ENCODE results near the gene TMEM82.

The TMEM82 gene

DNA sequence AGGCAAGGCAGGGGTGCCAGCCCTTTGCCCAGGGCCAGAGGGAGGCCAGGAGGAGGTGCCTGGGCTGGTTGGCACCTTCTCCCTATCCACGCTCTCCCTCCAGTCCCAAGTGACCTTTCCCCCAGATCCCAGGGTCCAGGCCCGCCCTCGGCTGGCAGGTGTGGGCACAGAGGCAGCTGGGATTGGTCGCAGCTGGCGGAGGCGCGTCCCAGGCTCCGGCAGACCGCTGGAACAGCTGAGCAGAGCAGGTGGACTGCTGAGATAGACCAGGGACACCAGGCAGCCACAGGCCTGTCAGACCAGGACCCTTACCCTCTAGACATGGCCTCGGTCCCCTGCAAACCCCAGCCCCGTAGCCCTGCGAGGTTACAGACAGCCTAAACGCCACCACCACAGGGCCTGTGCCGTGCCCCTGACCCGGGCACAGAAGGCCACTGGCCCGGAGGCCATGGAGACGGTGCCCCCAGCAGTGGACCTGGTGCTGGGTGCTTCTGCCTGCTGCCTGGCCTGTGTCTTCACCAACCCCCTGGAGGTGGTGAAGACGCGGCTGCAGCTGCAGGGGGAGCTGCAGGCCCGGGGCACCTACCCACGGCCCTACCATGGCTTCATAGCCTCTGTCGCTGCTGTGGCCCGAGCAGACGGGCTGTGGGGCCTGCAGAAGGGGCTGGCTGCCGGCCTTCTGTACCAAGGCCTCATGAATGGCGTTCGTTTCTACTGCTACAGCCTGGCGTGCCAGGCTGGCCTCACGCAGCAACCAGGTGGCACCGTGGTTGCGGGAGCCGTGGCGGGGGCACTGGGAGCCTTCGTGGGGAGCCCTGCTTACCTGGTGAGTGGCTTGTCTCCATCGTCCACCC, 6.0 kb upstream of the TMEM82 start, which contains the start of gene SLC25A34:
TSS of gene SLC25A34 (plus strand) at position 221 of the 854 bp plus-strand sequence. CDS start at position 449, 228 bp downstream.
- DNase-seq (ENCODE audit: low read depth): no peak

DNA sequence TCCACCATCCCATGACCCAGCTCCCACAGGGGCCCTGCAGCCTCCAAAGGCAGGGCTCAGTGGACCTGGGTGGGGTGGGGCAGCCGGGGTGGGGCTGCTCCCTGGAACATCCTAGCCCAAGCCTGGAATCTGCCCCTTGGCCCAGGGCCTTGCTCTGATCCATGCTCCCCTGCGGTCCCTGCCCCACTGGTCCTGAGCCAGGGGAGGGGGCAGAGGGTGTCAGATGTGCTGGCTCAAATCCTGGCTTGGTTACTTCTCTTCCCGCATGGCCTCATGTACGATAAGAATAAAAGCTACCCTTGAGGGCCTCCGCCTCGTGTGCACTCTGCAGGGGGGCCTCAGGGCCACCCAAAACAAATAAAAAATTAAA, 5.4 kb upstream of the TMEM82 start:
- no peak for DNase-seq (ENCODE audit: low read depth)

DNA sequence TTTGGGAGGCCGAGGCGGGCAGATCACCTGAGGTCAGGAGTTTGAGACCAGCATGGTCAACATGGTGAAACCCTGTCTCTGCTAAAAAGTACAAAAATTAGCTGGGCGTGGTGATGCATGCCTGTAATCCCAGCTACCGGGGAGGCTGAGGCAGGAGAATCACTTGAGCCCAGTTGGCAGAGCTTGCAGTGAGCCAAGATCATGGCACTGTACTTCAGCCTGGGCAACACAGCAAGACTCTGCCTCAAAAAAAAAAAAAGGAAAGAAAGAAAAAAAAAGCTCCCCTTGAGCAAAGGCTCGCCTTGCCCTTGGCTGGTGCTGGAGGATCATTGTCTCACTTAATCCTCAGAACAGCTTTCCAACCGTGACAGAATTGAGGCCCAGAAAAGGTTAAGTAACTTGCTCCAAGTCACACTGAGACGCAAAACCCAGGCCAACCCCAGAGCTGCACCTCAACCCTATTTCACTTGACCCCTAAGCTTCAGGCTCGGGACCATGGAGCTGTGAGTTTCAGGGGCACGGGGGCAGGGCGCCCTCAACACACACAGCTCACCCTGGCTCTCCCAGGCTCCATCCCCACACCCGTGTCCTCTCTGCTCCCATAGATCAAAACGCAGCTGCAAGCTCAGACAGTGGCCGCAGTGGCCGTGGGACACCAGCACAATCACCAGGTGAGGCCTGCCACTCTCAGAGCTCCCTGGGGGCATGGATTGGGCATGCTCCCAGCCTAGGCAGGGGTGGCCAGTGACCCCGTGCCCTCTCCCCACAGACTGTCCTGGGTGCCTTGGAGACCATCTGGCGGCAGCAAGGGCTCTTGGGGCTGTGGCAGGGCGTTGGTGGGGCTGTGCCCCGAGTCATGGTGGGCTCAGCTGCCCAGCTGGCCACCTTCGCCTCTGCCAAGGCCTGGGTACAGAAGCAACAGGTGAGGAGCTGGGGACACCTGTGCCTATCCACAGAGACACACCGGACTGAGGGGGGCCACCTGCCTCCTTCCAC, 4.7 kb upstream of the TMEM82 start:
- DNase-seq (ENCODE audit: low read depth): no peak

DNA sequence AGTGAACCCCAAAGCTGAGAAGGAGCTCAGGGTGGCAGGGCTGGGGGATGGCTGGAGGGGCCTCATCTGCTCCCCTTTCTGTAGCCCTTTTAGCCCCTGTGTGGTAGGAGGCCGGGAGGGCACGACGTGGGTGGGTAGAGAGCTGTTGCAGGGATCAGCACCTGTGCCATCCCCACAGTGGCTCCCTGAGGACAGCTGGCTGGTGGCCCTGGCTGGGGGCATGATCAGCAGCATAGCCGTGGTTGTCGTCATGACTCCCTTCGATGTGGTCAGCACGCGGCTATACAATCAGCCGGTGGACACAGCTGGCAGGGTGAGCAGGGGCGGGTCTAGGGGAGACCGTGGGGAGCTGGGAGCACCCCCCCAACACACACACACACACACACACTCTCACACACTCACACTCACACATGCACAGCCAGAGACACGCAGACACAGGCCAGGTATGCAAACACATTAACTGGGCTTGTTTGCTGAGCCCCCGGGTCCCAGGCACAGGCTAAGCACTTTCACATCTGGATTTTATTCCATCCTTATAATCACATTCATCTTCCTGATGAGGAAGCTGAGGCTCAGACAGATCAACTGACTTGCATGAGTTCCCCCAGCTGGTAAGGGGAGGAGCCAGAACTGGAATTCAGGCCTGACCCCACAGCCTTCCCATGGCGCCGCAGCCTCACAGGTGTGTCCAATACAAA, 3.7 kb upstream of the TMEM82 start:
- DNase-seq (ENCODE audit: low read depth): no peak

DNA sequence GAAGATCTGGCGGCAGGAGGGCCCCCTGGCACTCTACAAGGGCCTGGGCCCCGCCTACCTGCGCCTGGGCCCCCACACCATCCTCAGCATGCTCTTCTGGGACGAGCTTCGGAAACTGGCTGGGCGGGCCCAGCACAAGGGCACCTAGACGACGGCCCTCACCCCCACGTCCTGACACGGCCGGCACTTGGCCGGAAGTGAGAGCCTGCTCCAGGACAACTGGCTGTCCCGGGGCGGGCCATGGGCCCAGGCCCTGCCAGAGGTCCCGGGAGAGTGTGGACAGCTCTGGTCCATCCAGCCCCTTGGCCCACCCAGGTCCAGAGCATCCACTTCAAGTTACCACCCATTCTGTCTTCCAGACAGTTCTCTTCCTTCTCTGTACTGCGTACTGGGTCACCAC, 3.0 kb upstream of the TMEM82 start:
- no peak for DNase-seq (ENCODE audit: low read depth)

DNA sequence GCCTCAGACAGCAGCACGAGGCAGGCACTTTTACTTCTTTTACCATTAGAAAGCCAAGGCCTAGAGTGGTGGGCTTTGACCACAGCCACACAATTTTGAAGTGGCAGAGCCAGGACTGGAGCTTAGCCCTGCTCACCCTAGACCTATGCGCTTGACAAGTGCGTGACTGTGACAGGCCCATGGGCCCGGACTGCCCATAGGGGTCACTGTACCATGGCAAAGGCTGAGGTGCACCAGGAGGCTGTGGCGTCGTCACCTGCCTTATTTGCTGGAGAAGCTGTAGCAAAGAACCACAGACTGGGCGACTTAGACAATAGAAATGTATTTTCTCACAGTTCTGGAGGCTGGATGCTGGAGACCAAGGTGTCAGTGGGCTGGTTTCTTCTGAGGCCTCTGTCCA, 2.6 kb upstream of the TMEM82 start:
- DNase-seq (ENCODE audit: low read depth): no peak

DNA sequence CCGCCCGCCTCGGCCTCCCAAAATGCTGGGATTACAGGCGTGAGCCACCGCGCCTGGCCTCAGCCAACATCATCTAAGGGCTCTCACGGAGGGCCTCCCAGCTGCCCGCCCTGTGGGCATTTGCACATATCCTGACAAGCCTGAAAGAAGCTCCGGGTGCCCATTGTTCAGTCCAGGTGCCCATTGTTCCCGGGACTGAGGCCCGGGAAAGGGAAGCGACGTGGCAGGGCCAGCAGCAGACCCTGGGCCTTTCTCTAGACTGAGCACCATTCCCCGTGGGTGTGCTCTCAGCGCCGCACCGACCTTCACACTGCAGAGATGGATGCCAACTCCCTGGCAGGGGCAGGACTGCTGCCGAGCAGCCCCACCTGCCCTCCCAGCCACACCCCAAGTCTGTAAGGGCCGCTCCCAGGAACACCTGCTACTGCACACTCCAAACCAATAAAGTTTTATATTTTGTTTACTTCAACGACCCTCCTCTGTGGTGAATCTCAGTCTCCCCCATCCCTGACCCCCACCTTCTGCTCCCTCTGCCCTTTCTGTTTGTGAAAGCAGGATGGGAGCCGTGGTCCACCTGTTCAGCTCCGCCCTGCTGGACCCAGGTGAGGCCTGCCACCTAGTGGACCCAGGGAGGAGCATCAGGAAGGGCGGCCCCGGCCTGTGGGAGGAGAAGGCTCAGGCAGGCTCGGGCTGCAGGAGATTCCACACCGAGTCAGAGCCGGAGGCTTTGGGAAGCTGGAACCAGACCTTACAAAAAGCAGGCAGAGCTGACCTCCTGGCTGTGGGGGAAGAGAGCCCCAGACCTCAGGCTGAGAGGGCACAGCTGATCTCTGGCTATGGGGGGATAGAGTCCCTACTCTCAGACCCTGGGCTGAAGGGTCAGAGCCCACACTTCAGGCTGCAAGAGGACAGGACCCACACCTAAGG, 1.1 kb upstream of the TMEM82 start:
- DNase-seq (ENCODE audit: low read depth): no peak

DNA sequence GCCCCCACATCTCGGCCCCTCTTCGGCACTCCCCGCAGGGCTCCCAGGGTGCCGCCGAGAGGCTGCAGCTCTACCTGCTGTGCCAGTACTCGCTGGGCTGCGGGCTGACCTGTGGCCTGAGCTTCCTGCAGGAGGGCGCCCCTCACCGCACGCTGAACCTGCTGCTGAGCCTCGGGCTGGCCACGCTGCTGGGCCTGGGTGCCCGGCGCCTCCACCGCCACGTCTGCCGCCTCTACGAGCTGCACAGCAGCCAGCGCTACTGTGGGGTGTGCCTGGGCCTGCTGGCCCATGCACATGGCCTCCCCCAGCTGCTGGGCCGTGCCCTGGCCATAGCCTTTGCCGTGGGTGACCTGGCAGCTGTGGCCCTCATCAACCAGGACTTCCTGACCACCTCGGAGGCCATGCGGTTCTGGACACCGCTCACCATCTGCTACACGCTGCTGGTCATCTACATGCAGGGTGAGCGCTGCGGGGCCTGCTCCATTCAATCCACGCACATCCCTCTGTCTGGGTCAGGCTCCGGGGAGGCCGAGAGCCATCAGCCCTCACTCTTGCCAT, 1.9 kb downstream of the TMEM82 start:
- DNase-seq (ENCODE audit: low read depth): no peak

DNA sequence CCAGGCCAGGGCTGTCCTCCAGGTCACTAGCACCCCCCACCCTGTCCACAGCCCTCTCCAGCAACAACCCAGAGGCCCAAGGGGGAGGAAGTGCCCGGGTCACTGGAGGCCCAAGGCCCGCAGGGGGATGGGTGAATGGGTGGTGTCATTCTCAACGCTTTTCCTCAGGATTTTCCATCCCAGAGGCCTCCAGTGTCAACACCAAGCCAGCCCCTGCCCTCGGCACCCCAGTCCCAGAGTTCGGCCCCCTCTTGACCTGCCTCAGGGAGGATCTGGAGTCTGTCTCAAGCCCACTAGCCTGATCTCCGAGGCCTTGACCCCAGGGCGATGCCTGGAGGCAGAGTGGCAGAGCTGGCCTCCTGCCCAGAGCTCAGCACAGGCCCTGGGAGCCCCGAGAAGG, 5.1 kb downstream of the TMEM82 start:
- no peak for DNase-seq (ENCODE audit: low read depth)

DNA sequence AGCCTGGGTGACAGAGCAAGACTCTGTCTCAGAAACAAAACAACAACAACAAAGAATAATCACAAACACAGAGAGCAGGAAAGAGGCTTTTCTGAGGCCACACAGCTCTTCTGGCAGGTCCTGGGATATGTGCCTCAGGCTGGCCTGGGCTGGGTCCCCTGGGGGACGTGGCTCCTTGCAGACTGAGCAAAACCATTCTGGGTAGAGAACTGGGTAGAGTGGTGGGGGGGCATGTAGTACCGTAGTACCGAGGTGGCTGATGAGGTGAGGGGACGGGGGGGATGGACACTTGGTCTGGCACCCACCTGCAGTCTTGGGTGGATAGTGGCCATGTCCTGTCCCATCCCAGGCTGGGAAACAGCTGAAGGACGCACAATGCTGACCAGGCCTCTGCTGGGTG, 6.0 kb downstream of the TMEM82 start:
- no peak for DNase-seq (ENCODE audit: low read depth)

DNA sequence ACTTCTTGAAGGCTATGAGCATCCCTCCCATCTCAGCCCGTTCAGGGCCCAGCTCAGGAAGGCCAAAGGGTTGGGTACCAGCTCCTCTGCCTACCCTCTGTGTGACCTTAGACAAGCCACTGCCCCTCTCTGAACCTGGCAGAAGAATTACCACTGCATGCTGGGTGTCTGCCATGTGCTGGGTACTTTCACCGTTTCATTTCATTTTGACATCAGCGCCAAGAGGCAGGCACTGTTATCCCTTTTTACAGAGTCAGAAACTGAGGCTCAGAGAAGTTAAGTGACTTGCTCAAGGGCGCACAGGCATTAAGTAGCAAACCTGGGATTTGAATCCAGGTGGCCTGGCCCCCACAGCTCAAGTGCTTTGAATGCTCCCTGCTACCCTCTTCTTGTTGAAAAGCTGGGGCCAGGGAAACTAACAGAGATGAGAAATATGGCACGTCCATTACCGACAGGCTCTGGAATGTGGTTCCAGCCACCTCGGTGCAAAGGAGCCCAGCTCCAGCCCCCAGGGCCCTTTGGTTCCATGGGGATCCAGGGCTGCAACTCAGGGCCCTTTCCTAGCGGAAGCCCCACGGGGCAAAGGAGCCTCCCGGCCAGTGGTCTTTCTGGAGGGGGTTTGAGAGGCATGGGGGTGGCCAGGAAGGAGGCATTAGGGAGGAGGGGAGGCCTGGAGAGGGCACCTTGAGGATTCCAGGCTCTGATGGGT, 6.5 kb downstream of the TMEM82 start:
- no peak for DNase-seq (ENCODE audit: low read depth)

DNA sequence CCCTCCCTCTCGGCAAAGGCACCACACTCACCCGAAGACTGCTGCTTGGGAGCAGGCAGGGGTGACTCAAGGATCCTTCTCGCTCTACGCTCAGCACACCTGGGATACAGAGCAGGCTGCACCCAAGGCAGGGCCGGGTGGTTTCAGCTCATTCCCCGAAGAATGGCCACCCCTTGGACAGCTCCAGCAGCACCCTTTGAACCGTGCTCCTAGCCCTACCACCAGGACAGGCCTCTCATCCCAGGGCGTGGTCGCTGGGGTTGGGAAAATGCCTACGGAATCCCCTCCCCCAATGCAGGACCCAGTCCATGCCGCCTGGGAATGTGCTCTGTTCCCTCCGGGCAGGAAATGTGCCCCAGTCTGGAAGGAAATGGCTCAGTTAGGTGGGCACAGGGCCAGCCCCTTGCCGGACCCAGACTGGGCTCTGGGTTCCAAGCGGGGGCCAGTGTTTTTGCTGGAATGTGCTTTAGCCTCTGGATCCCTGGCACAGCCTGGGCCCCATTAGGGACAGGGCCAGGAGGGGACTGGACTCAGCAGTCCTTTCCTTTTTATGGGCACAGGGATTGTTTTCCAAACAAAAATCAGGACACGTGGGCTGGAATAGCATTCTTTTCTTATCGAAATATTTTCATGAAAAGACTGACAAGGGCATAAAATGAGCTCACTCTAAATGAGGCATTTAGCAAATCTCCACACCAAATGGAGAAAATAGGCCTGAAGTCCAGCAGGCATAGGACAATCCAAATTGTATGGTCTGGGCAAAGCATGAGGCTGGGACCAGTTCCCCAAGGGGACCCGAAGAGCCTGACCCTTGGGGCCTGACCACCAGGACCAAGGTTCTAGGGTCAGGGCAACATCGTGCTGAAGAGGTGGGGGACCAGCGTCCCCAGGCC, 7.3 kb downstream of the TMEM82 start:
- DNase-seq (ENCODE audit: low read depth): no peak

DNA sequence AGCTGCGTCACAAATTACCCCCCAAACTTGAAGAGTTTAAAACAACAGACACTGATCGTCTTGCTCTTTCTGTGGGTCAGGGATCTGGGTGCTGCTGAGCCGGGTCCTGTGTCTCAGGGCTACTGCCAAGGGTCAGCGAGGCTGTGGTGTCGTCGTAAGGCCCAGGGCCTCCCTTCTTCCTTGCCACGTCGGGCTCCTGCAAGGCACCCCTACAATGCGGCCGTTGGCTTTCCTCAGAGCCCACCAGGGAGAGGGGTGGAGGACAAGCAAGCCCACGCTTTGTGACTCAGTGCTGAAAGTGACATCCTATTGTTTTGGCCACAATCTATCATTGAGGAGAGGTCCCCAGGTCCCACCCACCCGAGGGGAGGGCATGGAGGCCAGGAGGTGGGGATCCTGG, 8.6 kb downstream of the TMEM82 start:
- no peak for DNase-seq (ENCODE audit: low read depth)

DNA sequence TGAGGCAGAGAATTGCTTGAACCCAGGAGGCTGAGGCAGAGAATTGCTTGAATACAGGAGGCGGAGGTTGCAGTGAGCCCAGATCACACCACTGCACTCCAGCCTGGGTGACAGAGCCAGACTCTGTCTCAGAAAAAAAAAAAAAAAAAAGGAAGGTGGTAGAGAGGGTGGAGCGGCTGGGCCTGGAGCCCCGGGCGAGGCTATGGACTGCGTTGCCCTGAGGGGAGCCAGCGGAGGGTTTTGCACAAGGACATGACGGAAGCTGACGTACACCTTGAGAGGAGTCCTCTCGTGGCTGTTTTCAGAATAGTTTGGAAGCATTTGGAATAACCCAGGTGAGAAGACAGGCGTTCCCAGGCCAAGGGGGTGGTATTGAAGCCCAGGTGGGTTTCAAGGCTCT, 9.4 kb downstream of the TMEM82 start:
- DNase-seq (ENCODE audit: low read depth): no peak

DNA sequence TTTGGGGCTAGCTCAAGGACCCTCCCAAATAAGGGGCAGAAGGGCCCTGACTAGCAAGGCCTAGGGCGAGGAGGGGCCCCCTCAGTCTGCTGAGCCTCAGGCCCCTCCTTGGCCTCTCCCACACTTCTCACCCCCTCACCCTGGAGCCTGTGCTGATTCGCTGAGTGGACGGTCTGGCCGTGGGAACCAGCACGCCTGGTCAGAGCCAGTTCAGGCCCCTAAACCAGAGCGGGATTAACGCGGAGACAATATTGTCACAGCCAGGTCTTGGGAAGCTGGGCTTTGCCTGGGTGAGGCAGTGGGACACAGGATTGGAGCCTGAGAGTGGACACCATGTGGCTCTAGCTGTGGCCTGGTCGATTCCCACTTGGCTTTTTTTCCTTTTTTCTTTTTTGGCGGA, 11.5 kb downstream of the TMEM82 start:
- no peak for DNase-seq (ENCODE audit: low read depth)

DNA sequence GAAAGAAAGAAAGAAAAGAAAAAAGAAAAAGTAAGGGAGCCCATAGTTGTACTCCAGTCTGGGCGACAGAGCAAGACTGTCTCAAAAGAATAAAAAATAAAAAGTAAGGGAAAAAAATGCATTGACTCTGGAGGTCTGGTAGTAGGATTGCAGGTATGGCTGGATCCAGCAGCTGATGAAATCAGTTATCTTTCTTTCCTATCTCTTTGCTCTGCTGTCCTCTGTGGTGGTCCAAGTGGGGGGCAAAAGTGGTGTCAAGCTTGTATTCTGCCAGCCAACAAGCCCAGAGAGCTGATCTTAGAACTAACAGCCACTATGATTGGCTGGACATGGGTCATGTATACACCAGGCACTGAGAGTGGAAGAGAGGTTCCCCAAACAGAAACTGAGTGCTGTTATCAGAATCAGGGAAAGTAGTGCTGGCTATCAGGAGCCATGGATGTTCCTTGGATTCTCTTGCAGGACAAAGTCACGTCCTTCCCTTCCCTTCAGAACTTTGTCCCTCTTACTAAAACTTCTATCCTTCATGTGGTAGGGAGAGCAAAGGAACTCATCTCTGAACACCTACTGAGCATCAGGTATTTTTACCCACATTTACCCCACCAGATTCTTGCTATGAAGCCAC, 12.8 kb downstream of the TMEM82 start:
- no peak for DNase-seq (ENCODE audit: low read depth)

DNA sequence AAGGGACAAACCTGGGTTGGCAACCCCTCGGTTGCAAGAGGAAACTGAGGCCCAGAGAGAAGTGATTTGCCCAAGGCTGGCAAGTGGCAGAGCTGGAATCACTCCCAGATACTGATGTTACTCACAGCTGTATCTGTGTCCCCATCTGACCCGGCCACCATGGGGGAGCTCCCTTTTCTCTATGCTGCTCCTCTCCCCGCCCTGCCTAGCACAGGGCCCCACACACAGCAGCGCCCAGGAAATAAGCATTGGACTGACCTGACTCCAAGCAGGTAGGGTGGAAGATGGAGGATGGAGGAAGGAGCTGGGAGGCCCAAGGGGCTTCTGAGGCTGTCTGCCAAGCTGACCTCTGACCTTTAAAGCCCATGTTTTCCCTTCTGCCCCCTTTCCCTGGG, 13.3 kb downstream of the TMEM82 start:
- DNase-seq (ENCODE audit: low read depth): no peak

DNA sequence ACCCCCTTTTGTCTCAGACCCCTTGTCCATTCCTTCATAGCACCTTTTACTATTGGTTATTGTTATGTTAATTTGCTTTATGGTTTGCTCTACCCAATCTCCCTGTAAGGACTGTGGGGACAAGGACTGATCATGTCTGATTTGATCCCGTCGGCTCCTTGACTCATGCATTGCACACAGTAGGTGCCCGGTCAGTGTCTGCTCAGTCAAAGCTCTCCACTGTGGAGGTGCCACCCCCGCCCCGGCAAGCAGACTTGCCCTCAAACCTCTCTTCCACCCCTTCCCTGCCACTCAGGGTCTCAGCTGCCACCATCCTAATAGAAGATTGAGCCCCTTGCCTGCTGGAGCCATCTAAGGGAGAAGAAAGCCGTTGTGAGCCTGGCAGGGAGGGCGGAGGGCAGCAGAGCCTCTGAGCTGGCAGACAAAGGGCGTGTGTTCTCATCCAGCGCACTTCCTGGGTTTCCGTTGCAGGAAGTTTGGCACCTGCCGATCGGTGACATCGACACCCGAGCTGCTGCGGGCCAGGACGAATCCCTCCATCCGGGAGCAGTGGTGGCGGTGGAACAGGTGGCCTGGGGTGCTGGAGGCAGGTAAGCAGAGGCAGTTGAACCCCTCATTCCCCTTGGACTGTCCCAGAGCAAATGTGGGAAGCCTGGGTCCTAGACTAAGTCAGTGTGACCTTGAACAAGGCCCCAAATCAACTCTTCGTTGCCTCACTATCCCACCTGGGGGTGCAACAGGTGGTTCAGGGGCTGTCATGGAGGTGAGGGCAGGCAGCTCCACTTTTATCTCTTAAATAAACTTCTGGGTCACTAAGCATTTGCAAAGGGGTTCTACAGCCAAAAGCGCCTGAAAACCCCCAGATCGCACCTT, 14.1 kb downstream of the TMEM82 start:
- DNase-seq (ENCODE audit: low read depth): no peak

Measured in stimulated activated CD8-positive, alpha-beta memory T cell treated with anti-CD3 and anti-CD28 coated beads, Interleukin-7, amount 100 ng/mL, for 24 hours (primary cell).